Body of pancreas (tissue), 4 donors: ENCODE measurements around the gene CHRNB4. TPM values are rescaled to one million over a fixed set of nuclear protein-coding genes. Genes with fewer than 3 reads are reported as not detected.

ENCODE experiments used
- ATAC-seq: fragments of 150-250 bp; one replicate; pipeline ENCODE4 v1.9.1; 2016
- DNase-seq, 4 donors: peaks; one replicate each; pipeline ENCODE4 v3.0.0-alpha.2; 2019
- H3K27ac ChIP-seq, 4 donors: fragments of 200-600 bp; sonication (generic); 1 replicate in 3 of 4; 2 replicates in 1 of 4; pipeline versions ENCODE4 v1.5.1 to v1.6.1; 2016 to 2019; ENCODE audit warnings: mild to moderate bottlenecking in 1 of 4, mixed read lengths in 1 of 4, moderate library complexity in 1 of 4
- H3K27me3 ChIP-seq, 2 donors: fragments of 200-600 bp; sonication (generic); one replicate each; pipeline ENCODE4 v1.6.0; 2016; ENCODE audit warnings: mild to moderate bottlenecking in 1 of 2
- H3K36me3 ChIP-seq, 2 donors: fragments of 200-600 bp; sonication (generic); replicated peaks in 1 of 2; 2 replicates each; pipeline ENCODE4 v1.5.1; 2016; ENCODE audit warnings: low read depth in 2 of 2; ENCODE audit not compliant: insufficient read depth in 1 of 2
- H3K4me1 ChIP-seq: fragments of 200-600 bp; sonication (generic); one replicate; pipeline ENCODE4 v1.6.0; 2016
- H3K4me3 ChIP-seq, 2 donors: fragments of 200-600 bp; sonication (generic); 1 replicate in 1 of 2; 2 replicates in 1 of 2; pipeline ENCODE4 v1.5.1; 2016 to 2019
- H3K9me3 ChIP-seq, 3 donors: fragments of 200-600 bp; sonication (generic); 1 replicate in 2 of 3; 2 replicates in 1 of 3; pipeline ENCODE4 v1.5.1; 2016
- CTCF ChIP-seq, 7 experiments: fragments of 450-650 bp in 4 of 7; fragments of 200-600 bp in 3 of 7; sonication (generic) in 3 of 7; IDR thresholded peaks; one replicate each; pipeline ENCODE4 v1.5.1; 2016 to 2019; ENCODE audit warnings: antibody characterized with exemption in 7 of 7
- POLR2A ChIP-seq, 3 donors: fragments of 450-650 bp; IDR thresholded peaks; one replicate each; pipeline ENCODE4 v1.6.1; 2016; ENCODE audit warnings: antibody characterized with exemption in 3 of 3, mild to moderate bottlenecking in 2 of 3
- WGBS, 2 donors: methylation state at CpG; one replicate each; pipeline ENCODE4 v1.1.5; 2017; 5-methylcytosine and 5-hydroxymethylcytosine counted together
- intact Hi-C: fragments of 100-400 bp; cut with DNase I; formaldehyde crosslinking; loops from one replicate; pipeline ENCODE4 v1.15.1; 2023
- total RNA-seq, 2 donors: library from RNA; depleted of rRNA; stranded (reverse); fragments of >200 nt; gene quantifications; one replicate each; pipeline ENCODE4 v1.1.0, GENCODE V29; 2016

The CHRNB4 gene
- total RNA-seq, 2 donors from 2014 or later = not detected

GRCh38 chr15:78675206-78675605, 34.2 kb upstream of the CHRNB4 start:
- no peak for DNase-seq
- no peak for ATAC-seq
- Histone ChIP-seq H3K27me3 (no peaks in the 10 kb centered on the region), H3K36me3 (no peaks in the 10 kb centered on the region), H3K4me1 (no peaks in the 10 kb centered on the region), H3K9me3 (no peaks in the 10 kb centered on the region), H3K27ac (no peak overlapping the region), H3K4me3 (no peak overlapping the region)
- 93 to 96% methylated on average over 4 of the region's 4 CpGs for WGBS, 2 donors
- intact Hi-C loops = no loop called here
- TF ChIP-seq POLR2A (IDR thresholded peaks at IDR 0.05) (no peak), CTCF (IDR thresholded peaks at IDR 0.05) (no peak)

GRCh38 chr15:78673917-78674444, 33.0 kb upstream of the CHRNB4 start:
- Histone ChIP-seq H3K9me3 (no peaks in the 10 kb centered on the region), H3K27me3 (no peaks in the 10 kb centered on the region), H3K27ac (no peak overlapping the region), H3K4me1 (no peaks in the 10 kb centered on the region), H3K36me3 (no peaks in the 10 kb centered on the region), H3K4me3 (no peak overlapping the region)
- ATAC-seq (no peak), DNase-seq (no peak)
- TF ChIP-seq CTCF (IDR thresholded peaks at IDR 0.05) (no peak), POLR2A (IDR thresholded peaks at IDR 0.05) (no peak)
- intact Hi-C loops = no loop called here
- 92 to 97% methylated on average over 2 to 3 of the region's 3 CpGs for whole genome bisulfite sequencing, 2 donors

- ATAC-seq (no peak), DNase-seq (no peak)
- 58 to 82% methylated on average over 4 of the region's 4 CpGs for WGBS, 2 donors
- no peak overlapping the region for H3K27ac ChIP-seq
- no peaks in the 10 kb centered on the region for H3K27me3 ChIP-seq
- no peaks in the 10 kb centered on the region for H3K9me3 ChIP-seq
- intact Hi-C loops = no loop called here
- no peaks in the 10 kb centered on the region for H3K36me3 ChIP-seq
- no peak overlapping the region for H3K4me3 ChIP-seq
- TF ChIP-seq CTCF (IDR thresholded peaks at IDR 0.05) (no peak), POLR2A (IDR thresholded peaks at IDR 0.05) (no peak)
- no peaks in the 10 kb centered on the region for H3K4me1 ChIP-seq
These were observed 32.5 kb upstream of the CHRNB4 start for GRCh38 chr15:78673476-78673875.

- Histone ChIP-seq H3K4me1 (no peaks in the 10 kb centered on the region), H3K36me3 (no peaks in the 10 kb centered on the region), H3K9me3 (no peaks in the 10 kb centered on the region), H3K4me3 (no peak overlapping the region), H3K27me3 (no peaks in the 10 kb centered on the region), H3K27ac (no peak overlapping the region)
- ATAC-seq (no peak), DNase-seq (peak in 1 of 4 donors; percentile 13)
- intact Hi-C loops = no loop called here
- 78 to 82% methylated on average over 9 of the region's 9 CpGs for WGBS, 2 donors
- no peak for TF ChIP-seq CTCF (IDR thresholded peaks at IDR 0.05)
- no peak for TF ChIP-seq POLR2A (IDR thresholded peaks at IDR 0.05)
These were observed 31.4 kb upstream of the CHRNB4 start for GRCh38 chr15:78672285-78673014.
